SK-N-MC (cell line): ENCODE results near the gene TMEM140.

Experiments used
- EZH2 ChIP-seq: fragments of 200-600 bp; sonication (generic); IDR thresholded peaks from one replicate; pipeline ENCODE4 v1.6.1; 2017; ENCODE audit warnings: antibody characterized with exemption
- FOXP2 ChIP-seq: optimal IDR thresholded peaks from 2 replicates; pipeline ENCODE3; 2011; ENCODE audit warnings: mild to moderate bottlenecking, moderate library complexity; ENCODE audit not compliant: insufficient read depth; ENCODE audit errors: extremely low read length, control extremely low read depth
- POLR2AphosphoS5 ChIP-seq: IDR thresholded peaks from 2 replicates; pipeline ENCODE4 v1.6.1; 2012; ENCODE audit warnings: mild to moderate bottlenecking, low read depth, low read length, borderline replicate concordance

DNA sequence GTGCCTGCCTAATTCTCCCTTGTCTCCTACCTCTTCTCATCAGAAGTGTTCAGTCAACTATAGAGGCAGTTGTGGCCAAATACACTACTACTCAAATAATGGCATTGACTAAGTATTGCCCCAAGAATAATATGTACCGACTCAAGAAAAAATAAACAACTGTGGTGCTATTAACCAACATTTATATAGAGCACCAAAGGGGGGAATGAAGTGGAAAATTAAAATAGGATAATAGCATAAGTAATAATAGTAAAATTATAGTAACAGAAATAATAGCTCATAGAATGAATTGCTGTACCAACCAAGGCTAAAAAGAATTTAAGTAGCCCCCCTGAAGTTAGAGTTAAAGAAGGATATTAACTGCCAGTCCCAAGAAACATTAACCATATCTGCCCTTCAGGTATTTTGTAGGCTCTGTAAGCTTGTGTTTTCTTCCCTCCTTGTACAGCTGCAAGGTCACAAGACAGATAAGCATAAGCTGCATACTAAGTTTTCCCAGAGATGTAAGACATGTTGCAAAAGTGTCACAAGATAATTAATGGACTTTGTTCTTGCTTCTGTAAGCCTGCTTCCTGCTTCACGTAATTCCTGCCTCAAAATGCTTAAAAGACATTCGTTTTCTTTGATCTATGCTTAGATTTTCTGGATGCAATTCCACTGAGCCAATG lies 33.5 kb downstream of the TMEM140 start:
- no peak for TF ChIP-seq FOXP2
- TF ChIP-seq POLR2AphosphoS5, result no peak
- TF ChIP-seq EZH2, result no peak
